ENCODE measurements around the gene KRTAP4-8. TPM values are rescaled to one million over a fixed set of nuclear protein-coding genes. Genes with fewer than 3 reads are reported as not detected.
"Not testable (repeated sequence)": the region's sequence is repeated elsewhere in the genome, so short reads cannot be mapped to it uniquely, and the experiment has no call there.

Gene KRTAP4-8
- total RNA-seq, 1 experiment from 2014 or later, result 0.10 TPM

DNA sequence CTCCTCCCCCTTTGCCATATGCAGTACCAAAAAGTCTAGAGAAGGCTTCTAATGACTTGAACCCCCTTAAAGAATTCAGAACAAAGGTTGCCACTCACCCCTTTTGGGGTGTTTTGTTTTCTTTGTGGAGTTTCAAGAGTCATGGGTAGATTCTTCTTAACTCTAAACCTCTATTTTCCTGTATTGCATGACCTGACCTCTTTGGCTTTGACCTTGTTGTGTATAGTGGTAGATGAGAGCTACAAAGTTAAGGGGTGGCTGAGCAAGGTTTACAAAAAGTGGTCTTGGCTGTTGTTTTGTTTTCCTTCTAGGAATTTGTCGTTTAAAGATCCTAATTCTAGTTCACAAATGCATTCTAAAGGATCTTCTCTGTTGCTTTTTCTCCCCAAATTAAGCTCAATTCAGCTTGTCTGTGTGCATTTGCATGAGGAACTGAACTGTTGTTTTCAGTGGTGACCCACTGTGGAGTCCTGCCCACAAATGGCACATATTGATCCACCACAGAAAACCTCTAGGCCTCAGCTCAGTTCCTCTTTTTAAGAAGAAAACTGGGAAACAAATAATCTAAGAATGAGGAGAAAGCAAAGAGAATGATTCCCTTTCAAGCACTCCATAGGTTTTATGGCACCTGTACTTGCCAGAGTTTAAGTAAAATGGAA, 10.9 kb upstream of the KRTAP4-8 start:
- not testable (repeated sequence) for DNase-seq (ENCODE audit: low read depth)

DNA sequence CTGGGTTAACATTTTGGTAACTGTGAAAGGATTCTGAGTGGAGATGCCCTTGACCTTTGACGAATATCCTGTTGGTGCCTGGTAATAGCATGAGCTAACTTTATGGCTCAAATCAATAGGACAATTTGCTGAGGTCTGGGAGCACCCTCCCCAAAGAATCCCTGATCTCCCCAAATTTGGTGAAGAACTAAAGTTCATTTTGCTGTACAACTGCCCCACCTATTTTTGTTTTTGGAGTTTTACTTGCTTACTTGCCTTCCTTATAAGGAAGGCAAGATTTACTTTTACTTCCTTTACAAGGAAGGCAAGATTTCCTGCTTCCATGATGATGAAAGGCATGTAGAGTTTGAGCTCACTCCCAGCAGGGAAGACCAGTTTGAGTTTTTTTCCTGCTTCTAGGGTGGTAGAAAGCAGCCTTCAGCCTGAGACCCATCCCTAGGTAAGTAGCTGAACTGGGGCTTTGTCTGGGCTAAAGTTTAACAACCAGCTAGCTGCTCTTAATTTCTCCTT, 10.1 kb upstream of the KRTAP4-8 start:
- no peak for DNase-seq (ENCODE audit: low read depth)

DNA sequence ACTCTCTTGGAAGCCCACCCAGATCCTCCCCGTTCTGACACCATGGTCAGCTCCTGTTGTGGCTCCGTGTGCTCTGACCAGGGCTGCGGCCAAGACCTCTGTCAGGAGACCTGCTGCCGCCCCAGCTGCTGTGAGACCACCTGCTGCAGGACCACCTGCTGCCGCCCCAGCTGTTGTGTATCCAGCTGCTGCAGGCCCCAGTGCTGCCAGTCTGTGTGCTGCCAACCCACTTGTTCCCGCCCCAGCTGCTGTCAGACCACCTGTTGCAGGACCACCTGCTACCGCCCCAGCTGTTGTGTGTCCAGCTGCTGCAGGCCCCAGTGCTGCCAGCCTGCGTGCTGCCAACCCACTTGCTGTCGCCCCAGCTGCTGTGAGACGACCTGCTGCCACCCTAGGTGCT, 7.4 kb upstream of the KRTAP4-8 start, which contains the start of gene KRTAP4-9:
KRTAP4-9 (plus strand) TSS at position 43 of the 400 bp plus-strand sequence; CDS start at position 43, 0 bp downstream.
- DNase-seq (ENCODE audit: low read depth), result not testable (repeated sequence)

DNA sequence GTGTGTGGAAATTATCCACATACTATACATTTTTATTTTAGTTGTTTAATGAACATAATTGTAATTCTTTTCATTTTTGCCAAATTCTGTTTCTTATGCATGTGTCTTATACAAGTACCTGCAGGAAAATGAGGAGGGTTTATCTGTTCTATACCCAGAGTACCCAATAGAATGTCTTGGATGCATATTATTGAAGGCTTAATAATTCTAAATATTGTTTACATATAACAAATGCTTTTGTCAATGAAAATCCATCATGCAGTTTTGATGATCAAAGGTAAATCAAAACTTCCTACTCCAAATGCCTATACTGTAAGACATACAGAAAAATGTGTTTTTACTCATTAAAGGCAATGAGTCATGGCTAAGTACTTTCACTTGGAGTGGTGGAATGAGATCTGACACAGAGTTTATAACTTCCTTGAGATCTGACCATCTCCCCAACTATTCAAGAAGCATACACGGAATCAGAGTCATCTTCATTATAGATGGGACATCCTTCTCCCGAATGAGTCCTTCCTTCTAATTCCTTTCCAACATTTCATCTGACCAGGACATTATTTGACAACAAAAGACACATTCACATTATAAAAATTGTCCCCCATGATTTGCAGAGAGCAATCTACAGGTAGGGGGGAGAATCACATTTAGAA, 6.6 kb upstream of the KRTAP4-8 start:
- DNase-seq (ENCODE audit: low read depth), result peak; percentile 75

DNA sequence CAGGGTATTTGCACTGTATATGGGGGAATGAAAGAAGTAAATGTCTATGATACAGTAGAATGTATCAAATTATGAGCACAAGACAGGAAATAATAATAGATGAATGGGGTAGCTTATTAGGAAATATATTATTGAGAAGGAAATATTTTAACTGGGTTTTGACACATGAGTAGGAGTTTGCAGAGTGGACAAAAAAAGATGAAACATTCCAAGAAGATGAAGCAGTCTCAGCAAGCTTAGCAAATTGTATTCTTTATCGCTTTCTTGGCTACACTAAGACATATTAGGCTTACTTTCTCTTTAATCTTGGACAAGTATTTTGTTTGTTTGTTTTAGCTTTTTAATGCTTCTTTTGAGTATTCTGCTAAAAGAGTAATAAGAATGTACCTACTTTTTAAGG, 6.0 kb upstream of the KRTAP4-8 start:
- DNase-seq (ENCODE audit: low read depth), result no peak

DNA sequence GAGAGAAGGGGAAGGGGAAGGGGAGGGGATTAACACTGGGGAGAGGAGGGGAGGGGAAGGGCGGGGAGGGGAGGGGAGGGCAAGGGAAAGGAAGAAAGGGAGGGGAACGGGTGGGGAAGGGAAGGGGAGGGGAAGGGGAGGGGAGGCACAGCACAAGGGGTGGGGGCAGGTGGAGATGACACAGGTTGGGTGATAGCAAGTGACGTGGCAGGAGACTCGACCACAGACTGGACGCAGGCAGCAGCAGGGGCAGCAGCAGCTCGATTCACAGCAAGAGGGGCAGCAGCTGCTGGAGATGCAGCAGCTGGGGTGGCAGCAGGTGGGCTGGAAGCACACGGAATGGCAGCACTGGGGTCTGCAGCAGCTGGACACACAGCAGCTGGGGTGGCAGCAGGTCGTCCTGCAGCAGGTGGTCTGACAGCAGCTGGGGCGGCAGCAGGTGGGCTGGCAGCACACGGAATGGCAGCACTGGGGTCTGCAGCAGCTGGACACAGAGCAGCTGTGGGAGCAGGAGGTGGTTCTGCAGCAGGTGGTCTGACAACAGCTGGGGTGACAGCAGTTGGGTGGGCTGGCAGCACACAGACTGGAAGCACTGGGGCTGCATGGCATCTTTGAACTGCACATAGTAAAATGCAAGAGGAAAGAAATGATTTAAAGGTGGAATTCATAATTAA, 3.8 kb upstream of the KRTAP4-8 start, which contains the start of gene KRTAP4-16:
KRTAP4-16 (minus strand) TSS at position 624 of the 674 bp plus-strand sequence; CDS start at position 624, 0 bp downstream.
- DNase-seq (ENCODE audit: low read depth), result no peak

DNA sequence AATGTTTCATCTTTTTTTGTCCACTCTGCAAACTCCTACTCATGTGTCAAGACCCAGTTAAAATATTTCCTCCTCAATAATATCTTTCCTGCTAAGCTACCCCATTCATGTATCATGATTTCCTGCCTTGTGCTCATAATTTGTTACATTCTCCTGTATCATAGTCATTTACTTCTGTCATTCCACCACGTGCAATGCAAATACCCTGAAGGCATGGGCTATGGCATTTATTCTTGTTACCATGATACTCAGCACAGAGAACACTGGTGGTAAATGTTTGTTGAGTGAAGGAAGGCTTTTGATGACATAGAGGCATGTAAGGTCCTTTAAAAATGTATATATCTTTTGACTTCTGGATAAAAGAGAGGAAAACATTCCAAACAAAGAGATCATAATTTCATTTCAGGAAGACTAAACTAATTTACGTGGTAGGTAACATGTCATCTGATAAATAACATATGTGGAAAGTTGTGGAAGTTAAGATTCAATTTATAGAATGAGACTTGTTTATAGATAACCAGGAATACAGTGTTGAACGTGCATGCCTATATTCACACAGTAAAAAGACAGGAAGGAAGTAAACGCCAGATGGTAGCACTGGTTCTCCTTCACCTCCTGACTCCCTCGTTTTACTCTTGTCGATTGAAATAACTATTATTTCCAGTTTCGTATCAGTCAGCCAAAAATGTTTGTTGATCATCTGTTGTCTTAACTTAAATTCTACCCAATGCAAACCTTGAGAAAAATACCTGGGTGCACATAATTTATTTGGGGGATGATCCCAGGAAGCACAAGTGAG, 1.9 kb upstream of the KRTAP4-8 start:
- peak; percentile 91 for DNase-seq (ENCODE audit: low read depth)

DNA sequence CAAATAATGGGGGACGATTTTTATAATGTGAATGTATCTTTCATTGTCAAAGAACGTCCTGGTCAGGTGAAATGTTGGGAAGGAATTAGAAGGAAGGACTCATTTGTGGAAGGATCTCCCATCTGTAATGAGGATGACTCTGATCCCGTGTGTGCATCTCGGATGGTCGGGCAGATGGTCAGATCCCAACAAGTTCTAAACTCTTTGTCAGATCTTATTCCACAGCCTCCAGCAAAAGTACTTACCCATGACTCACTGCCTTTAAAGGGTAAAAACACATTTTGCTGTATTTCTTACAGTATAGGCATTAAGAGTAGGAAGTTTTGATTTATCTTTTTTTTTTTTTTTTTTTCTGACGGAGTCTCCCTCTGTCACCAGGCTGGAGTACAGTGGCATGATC, 539 bp upstream of the KRTAP4-8 start:
- DNase-seq (ENCODE audit: low read depth), result peak; percentile 79

DNA sequence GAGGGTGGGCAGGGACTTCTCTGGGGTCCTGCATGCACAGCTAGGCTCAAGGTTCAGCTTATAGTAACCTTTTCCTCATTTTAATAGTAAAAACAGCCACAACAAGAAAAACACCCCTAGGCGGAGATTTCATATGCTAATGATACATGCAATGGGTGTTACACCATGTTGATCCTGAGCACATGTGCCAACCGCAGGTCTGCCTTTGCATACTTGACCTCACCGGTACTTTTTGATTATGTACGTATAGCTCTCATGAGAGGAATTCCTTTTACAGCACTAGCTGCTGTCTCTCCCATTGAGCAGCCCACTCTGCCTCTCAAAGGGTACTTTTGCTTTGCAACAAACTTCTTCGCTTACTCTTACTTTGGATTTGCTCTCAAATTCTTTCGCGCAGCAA, 1.9 kb downstream of the KRTAP4-8 start:
- no peak for DNase-seq (ENCODE audit: low read depth)

DNA sequence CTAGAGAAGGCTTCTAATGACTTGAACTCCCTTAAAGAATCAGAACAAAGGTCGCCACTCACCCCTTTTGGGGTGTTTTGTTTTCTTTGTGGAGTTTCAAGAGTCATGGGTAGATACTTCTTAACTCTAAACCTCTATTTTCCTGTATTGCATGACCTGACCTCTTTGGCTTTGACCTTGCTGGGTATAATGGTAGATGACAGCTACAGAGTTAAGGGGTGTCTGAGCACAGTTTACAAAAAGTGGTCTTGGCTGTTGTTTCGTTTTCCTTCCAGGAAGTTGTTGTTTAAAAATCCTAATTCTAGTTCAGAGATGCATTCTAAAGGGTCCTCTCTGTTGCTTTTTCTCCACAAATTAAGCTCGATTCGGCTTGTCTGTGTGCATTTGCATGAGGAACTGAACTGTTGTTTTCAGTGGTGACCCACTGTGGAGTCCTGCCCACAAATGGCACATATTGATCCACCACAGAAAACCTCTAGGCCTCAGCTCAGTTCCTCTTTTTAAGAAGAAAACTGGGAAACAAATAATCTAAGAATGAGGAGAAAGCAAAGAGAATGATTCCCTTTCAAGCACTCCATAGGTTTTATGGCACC, 9.1 kb downstream of the KRTAP4-8 start:
- DNase-seq (ENCODE audit: low read depth), result not testable (repeated sequence)

DNA sequence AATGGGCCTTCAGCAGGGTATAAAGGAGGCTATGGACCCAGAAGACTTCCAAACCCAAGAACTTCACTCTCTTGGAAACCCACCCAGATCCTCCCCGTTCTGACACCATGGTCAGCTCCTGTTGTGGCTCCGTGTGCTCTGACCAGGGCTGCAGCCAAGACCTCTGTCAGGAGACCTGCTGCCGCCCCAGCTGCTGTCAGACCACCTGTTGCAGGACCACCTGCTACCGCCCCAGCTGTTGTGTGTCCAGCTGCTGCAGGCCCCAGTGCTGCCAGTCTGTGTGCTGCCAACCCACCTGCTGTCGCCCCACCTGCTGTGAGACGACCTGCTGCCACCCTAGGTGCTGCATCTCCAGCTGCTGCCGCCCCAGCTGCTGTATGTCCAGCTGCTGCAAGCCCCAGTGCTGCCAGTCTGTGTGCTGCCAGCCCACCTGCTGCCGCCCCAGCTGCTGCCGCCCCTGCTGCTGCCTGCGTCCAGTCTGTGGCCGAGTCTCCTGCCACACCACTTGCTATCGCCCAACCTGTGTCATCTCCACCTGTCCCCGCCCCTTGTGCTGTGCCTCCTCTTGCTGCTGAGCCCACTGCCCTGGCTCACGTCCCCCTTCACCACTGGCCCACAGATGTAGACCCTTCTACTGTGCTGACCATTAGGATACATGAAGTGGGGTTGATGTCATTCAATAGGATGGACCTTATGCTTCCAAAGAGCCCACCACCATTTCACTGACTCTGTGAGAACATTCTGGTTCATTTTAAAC, 13.7 kb downstream of the KRTAP4-8 start, which contains the start of gene KRTAP4-7:
KRTAP4-7 (plus strand) TSS at position 51 of the 757 bp plus-strand sequence; CDS start at position 108, 57 bp downstream.
- DNase-seq (ENCODE audit: low read depth), result not testable (repeated sequence)

DNA sequence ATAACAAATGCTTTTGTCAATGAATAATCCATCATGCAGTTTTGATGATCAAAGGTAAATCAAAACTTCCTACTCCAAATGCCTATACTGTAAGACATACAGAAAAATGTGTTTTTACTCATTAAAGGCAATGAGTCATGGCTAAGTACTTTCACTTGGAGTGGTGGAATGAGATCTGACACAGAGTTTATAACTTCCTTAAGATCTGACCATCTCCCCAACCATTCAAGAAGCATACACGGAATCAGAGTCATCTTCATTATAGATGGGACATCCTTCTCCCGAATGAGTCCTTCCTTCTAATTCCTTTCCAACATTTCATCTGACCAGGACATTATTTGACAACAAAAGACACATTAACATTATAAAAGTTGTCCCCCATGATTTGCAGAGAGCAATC, 14.5 kb downstream of the KRTAP4-8 start:
- peak; percentile 66 for DNase-seq (ENCODE audit: low read depth)

DNA sequence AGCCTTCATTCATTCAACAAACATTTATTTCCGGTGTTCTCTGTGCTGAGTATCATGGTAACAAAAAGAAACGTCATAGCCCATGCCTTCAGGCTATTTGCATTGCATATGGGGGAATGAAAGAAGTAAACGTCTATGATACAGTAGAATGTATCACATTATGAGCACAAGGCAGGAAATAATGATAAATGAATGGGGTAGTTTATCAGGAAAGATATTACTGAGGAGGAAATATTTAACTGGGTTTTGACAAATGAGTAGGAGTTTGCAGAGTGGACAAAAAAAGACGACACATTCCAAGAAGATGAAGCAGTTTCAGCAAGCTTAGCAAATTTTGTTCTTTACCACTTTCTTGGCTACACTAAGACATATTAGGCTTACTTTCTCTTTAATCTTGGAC, 15.3 kb downstream of the KRTAP4-8 start:
- peak; percentile 40 for DNase-seq (ENCODE audit: low read depth)

DNA sequence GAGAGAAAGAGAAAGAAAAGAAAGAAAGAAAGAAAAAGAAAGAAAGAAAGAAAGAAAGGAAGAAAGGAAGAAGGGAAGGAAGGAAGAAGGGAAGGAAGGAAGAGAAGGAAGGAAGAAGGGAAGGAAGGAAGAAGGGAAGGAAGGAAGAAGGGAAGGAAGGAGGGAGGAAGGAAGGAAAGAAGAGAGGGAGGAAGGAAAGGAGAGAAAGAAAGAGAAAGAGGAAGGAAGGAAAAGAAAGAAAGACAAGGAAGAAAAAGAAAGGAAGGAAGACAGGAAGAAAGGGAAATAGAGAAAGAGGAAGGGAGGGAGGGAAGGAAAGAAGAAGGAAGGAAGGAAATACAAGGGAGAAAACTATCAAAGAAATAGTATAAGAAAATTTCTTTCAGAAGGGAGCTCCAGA, 21.2 kb downstream of the KRTAP4-8 start:
- no peak for DNase-seq (ENCODE audit: low read depth)

DNA sequence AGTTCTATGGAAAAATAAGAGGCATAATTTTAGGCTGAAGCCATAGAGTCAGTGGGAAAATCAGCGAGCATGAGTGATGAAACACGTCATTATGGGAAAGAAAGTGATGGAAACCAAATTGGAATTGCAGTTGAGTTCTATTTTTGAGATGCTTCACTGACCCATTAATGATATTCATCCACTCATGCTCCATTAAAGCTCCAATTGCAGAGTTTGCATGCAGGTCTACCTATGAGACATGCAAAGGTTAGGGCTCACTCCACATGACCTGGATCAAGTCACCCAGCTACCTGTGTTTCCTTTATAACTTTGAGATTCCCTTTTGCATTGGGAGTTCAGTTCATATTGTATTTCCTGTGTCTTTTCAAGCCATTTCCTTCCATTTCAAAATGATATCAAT, 24.3 kb downstream of the KRTAP4-8 start:
- DNase-seq (ENCODE audit: low read depth), result no peak

DNA sequence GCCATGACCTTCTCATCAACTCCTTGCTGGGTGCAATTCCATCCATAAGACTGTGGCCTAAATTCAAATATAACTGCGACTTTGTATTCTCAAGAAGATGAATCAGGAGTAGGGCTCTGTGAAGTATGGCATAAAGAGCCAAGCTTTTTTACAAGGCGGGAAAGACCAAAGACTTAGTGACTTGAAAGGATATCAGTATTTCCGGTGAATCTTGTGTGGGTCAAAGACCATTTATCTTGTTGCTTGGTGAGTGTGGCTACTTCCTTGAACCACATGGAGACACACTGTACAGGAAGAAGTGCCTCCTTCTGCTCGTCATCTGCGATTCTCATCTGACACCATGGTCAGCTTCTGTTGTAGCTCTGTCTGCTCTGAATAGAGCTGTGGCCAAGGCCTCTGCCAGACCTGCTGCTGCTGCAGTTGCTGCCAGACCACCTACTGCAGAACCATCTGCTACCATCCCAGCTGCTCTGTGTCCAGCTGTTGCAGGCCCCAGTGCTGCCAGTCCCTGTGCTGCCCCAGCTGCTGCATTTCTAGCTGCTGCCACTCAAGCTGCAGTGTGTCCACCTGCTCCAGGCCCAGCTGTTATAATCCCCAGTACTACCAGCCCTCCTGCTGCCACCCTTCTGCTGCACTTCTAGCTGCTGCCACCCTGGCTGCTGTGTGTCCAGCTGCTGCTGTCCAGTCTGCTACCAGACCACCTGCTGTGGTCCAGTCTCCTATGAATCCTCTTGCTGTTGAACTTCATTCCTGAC, 26.2 kb downstream of the KRTAP4-8 start:
- no peak for DNase-seq (ENCODE audit: low read depth)

DNA sequence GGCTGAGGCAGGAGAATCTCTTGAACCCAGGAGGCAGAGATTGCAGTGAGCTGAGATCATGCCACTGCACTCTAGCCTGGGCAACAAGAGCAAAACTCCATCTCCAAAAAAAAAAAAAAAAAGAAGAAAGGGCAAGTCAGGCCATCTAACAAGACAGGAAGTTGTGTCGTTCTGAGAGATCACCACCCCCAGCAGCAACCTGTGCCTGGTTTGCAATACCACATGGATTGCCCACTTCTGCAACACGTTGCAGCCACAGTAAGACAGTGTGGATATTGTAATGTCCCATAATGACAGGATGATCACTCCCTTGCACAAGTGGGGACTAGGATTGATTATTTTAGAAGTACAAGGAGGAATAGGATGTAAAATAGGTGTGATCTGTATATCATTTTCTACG, 28.9 kb downstream of the KRTAP4-8 start:
- no peak for DNase-seq (ENCODE audit: low read depth)

DNA sequence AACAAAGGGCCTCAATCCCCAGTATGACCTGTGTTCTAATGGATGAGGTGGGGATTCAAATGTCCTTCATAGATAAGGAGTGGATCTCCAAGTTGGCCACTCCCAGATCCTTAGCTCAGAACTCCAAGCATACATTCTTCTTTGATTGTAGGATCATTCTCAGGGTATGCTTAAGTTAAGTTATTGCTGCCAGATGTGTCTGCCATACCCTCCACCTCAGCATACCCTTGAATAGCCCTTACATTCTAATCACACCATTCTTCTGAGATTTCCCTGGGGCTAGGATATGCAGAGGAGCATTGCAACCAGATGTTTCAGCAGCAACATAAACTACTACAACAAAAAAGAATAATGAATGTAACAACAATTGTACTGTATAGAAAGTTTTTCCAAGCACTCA, 30.7 kb downstream of the KRTAP4-8 start:
- no peak for DNase-seq (ENCODE audit: low read depth)

DNA sequence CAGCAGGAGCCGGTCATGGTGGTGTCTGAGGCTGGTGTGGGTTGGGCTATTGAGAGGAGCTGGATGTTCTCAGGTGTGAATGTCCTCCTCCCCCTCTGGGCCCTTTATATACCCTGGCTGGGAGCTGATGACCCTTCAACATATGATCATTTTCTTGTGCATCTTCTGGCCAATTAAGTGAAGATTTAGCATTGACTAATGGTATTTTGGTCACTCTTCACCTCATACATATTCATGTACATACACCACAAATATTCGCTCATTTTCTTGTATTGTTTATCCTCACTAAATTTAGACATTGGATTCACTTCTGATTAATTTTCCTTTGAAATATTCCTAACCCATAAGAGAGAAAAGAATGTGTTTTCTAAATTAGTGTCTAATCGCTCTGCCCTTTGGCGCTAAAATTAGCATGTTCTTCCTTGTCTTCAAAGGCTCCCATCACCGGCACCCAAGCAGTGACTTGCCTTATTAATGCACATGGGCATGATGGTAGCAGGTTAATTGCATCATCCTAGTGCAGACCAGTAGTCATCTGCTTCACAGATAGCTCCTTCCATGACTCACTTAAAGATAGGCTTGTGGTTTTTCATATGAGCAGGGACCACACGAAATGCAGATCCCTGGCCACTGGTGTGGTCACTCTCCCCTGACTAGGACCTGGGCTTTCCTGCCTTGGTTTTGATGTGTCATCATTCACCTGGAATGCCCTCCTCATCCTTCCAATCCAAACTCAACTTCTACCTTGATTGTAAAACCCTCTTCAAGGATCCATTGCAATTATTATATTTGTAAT, 31.9 kb downstream of the KRTAP4-8 start, which contains the start of gene KRTAP2-4:
KRTAP2-4 (minus strand) TSS at position 51 of the 796 bp plus-strand sequence; CDS start at position 17, 34 bp downstream.
- DNase-seq (ENCODE audit: low read depth), result peak; percentile 97
